T1000 (cell line): ENCODE measurements around the gene PPP1R7.
"Not testable (repeated sequence)": the region's sequence is repeated elsewhere in the genome, so short reads cannot be mapped to it uniquely, and the experiment has no call there.

ENCODE experiments used
- DNase-seq: peaks from one replicate; lab custom pipeline; 2025; ENCODE audit warnings: mixed read lengths; lab: John Stamatoyannopoulos, UW

Gene PPP1R7, protein sequence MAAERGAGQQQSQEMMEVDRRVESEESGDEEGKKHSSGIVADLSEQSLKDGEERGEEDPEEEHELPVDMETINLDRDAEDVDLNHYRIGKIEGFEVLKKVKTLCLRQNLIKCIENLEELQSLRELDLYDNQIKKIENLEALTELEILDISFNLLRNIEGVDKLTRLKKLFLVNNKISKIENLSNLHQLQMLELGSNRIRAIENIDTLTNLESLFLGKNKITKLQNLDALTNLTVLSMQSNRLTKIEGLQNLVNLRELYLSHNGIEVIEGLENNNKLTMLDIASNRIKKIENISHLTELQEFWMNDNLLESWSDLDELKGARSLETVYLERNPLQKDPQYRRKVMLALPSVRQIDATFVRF

DNA sequence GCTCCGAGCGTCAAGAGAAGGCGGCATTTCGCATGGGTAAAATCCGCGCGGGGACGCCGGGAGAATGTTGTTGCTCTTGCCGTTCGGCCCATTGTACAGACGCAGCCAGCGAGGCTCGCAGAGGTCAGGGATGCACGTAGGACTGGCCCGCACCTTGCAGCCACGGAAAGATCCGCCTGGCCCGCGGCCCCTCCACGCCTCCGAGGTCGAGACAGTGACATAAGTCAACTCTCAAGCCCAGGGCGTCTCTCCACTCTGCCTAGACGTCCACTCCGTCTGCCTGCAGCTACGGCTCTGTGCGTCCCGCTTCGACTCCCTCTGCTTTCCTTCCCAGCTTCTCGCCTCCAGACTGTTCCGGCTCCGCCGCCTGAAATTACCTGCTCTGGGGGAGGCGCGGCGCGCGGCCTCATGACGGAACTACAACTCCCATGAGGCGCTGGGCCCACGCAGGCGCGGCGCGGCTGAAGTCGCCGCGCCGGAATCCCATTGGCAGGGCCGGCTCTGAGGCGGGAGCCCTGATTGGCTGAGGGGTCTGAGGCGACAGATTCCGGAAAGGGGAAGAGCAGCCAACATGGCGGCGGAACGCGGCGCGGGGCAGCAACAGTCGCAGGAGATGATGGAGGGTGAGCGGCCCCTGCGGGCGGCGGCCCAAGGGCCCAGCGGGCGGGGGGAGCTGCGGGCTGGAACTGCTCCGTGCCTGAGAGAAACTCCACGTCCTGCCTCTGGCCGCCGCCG, at the start of gene PPP1R7:
TSS of gene PPP1R7 (plus strand) at position 543 of the 735 bp plus-strand sequence. CDS start at position 572, 29 bp downstream.
- DNase-seq = peak; percentile 88

DNA sequence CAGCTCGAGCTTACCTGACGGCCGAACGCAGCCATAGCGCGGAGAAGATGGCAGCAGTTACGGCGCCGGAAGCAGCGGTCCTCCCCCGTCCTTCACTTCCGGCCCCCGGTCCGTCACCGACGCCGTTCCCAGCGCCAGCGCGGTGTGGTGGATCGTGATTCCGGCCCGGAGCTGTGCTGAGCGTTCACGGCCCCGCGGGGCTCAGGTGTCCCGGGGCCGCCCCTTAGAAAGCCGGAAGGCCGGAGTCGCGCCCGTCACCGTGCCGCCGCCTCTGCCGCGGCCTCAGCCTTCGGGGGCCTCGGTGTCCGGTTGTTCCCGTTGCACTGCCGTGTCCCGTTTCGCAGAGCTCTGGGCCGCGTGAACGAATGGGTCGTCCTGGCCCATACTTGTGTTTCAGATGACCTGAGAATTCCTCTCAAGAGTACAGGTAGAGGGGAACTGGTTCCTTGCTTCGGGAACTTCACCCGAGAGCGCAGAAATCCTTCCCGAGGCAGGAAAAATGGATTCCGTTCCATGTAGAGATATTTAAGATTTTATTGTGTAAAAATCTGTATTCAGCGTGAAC, 47.9 kb upstream of the PPP1R7 start, which contains the start of gene MTERF4:
TSS of gene MTERF4 (minus strand) at position 49 of the 565 bp plus-strand sequence. CDS start at position 35, 14 bp downstream.
- peak; percentile 52 for DNase-seq

DNA sequence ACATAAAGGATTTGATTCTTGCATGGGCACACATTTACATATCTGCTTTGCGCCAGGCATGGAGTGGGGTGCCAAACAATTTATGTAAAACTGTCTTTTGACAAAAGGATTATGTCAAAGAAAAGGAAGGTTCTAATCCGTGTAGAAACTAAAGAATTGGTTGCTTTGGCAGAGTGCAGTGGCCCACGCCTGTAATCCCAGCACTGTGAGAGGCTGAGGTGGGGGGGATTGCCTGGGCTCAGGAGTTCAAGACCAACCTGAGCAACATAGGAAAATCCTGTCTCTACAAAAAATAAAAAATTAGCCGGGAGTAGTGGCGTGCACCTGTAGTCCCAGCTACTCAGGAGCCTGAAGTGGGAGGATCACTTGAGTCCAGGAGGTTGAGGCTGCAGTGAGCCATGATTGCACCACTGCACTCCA, 47.1 kb upstream of the PPP1R7 start:
- DNase-seq = no peak

DNA sequence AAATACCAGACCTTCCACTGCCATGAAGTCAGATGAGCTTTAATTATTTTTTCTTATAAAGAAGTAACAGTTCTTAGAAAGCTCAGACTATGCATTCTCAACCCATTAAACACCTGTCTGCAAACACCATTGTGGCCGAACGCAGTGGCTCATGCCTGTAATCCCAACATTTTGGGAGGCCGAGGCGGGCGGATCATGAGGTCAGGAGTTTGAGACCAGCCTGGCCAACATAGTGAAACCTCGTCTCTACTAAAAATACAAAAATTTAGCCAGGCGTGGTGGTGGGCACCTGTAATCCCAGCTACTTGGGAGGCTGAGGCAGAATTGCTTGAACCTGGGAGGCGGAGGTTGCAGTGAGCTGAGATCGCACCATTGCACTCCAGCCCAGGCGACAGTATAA, 45.7 kb upstream of the PPP1R7 start:
- not testable (repeated sequence) for DNase-seq

DNA sequence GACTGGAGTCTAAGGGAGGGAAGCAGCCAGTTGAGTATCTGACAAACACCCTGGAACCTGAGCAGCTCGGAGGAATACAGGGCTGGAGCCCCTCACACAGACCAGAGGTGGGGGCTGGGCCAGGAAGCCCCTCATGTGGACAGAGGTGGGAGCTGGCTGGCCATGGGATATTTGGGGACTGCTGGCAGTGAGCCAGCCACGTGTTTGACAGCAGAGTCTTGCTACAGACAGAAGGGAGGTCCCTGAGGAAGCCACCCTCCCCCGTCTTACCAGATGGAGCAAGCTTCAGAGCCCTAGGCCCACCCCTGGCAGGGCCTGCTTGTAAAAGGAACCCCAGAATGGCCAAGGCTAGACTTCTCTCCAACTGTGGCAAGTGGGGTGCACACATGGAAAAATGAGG, 44.6 kb upstream of the PPP1R7 start:
- no peak for DNase-seq

DNA sequence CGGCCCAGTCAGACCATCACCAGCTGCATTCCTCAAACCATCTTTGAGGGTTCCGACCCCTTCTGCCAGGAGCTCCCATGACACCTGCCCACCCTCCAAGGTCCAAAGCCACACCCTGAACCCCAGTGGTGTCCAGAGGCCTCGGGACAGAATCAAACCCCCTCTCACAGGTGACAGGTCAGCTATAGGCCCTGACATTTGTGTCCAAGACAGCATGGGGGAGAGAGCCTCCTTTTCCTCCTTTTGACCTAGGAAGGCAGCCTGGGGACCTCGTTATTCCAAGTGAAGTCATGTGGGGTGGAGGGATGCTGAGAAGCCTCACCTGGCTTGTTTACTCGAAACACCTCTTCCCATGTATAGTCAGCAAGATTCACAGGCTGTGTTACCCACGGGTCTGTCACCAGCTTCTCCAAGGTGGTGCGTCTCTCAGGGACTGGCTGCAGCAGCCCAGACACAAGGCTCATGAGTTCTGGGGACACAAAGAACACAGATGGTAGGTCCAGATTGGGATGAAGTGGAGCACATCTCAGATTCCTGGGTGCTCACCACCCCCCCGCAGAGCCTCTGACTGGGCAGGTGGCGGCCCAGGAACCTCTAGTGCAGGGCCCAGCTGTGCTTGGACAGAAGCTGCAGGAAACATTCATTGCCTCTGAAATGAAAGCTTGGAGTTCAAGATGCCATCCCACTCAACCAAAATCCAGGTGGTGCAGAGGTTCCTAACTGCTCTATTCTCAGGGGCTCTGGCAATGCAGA, 43.1 kb upstream of the PPP1R7 start:
- no peak for DNase-seq

DNA sequence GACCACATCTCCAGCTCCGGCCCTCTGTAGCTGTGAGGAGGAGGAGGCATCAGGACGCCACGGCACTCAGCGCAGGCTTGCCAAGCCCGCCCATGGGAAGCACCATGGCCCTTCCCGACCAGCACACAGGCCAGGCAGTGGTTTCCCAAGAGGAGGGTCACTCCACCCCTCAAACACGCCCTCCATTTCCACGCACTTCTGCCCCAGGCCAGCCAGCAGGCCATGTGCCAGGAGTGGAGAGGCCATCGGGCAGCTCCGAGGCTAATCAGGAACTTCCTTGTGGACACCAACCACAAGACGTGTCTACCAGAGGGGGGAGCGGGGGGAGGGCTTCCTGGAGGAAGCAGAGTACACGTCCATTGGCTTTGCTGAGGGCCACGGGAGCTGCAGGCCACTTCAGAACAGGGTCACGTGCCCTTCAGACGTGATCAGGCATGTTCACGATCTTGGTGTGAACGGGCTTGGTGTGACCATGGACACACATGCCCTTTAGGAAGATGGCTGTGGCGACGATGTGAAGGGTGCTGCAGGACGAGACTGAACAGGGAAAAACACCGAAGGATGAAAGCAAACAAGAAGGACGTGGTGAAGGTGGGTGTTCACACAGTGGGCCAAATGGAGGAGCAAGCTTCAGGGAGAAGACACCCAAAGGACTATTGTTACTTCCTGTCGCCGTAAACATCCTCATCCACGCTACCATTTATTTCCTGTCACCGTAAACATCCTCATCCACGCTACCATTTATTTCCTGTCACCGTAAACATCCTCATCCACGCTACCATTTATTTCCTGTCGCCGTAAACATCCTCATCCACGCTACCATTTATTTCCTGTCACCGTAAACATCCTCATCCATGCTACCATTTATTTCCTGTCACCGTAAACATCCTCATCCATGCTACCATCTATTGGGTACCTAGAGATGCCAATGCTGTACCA, 41.7 kb upstream of the PPP1R7 start:
- no peak for DNase-seq

DNA sequence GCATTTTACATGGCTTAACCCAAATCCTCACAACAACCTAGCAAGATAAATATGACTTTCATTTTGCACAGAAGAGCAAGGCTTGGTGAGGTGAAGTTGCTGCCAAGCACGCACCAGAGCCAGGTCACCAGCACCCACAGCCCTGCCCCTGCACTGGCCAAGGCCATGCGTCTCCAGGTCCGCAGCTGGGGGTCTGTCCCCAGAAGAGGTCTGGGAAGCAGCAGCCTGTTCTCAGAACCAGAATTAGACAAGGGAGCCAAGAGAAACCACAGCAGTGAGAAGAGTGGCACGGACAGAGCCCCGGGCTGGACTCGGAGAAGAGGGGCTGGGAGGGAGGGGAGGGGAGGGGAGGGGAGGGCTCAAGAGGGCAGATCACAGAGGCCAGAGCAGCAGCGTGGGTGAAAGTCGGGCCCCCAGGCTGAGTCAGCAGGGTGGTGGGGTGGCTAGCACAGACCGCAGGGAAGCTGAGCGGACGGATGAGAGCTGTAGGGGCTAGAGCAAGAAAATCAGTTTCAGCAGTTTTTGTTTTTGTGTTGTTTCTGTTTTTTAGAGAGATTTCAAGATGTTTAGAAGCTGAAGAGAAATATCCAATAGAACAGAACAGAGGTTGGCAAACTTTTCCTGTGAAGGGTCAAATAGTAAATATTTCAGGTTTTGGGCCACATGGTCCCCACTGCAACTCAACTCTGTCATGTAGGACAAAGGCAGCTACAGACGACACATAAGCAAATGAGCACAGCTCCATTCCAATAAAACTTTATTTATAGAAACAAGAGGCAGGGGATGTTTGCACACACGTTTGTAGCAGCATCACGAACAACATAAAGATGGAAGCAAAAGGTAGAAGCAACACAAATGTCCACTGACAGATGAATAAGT, 40.8 kb upstream of the PPP1R7 start:
- no peak for DNase-seq

DNA sequence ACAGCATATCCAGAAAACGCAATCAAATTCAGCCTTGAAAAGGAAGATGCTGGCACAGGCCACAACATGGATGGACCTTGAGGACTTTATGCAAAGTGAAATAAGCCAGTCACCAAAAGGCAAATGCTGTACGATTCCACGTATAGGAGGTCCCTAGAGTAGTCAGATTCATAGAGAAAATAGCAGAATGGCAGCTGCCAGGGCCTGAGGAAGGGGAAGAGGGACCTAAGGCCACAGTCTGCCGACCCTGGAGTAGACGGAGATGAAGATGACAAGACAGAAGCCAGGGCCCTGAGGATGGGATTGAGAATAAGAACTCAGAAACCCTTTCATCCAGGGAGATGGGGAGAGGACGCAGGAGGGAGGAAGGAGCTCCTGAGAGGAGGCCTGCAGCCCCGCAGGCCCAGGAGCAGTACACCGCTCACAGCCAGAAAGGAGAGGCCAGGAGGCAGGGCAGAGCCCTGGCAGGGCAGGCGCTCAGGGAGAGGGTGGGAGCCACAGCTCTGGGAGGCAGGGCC, 40.1 kb upstream of the PPP1R7 start:
- DNase-seq = no peak

DNA sequence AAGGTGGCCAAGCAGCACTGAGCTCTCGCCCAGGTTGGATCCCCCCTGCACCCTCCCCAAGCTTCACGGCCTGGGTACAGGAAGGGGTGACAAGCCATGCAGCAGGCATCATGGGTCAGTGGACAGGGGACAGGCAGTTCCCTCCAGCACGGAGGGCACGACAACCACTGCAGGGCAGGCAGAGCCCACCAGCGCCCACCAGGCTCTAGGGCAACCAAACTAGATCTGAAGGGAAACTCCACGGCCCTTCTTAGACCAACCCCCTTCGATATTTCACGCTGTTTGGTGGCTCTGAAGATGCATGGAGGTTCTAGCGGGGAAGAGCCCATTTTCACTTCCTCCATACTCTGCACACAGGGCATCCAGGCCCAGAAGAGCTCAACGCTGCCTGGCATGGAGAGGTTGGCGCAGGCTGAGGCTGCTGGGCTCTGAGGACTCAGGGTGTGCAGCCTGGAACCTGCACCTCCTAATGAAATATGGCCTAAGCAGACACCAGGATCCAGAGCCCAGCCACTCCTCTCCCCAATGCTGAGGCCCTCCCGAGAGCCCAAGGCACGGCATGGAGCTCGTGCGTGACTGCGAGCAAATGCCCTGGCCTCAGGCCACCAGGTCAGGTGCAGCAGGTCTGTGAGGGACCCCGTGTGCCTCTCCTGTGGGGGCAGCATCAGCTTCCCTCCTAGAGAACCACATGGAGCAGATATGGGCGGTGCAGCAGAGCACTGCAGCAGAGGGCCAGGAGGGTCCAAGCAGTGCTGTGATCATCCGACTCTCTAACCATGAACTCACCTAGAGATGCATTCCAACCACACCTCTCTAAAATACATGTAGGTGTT, 39.4 kb upstream of the PPP1R7 start:
- DNase-seq = no peak

DNA sequence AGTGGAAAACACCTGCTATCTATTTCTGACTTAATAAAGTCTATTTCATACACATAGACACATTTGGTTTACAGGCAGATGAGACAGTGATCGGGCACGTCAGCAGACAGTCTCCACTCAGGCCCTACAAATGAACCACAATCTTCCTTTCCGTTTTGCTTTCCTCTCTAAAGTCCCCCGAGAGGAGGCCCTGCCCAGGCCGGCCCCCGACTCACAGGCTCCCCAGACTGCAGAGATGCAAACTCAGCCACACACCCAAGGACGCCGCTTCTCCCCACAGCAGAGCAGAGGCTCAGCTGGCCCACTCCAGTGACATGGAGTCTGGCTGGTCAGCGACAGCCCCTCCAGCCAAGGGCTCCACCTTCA, 38.8 kb upstream of the PPP1R7 start:
- DNase-seq = no peak

DNA sequence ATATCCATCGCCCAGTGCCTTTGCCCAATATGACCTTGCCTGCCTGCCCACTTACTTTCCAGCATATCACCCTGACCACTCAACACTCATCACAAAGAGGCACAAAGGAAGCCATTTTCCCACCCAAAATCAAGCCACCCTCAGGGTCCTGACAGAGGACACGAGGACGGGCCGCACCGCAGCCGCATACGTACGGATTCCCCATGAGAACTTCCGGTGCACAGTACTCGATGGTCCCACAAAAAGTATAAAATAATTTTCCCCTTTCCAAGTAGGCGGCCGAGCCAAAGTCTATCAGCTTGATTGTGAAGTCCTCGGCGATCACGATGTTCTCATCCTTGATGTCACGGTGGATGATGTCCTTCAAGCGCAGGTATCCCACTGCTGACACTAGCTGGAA, 38.2 kb upstream of the PPP1R7 start:
- DNase-seq = no peak

DNA sequence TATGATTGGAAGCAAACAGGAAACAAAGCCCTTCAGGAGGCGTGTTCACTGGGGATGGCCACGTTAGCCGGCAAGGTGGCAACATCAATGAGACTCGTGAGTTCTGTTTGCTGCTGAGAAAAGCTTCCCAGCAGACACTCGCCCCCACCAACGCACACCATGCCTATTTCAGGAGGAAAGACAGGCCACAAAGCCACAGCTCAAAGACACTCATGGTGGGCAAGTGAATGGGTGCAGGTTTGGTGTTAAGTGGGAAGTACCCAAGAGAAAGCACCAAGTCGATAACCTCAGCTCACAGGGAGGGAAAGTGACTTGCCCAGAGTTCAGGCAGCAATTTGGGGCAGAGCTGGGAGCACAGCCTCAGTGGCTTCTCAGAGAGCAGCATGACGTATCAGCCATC, 37.7 kb upstream of the PPP1R7 start:
- DNase-seq = no peak

DNA sequence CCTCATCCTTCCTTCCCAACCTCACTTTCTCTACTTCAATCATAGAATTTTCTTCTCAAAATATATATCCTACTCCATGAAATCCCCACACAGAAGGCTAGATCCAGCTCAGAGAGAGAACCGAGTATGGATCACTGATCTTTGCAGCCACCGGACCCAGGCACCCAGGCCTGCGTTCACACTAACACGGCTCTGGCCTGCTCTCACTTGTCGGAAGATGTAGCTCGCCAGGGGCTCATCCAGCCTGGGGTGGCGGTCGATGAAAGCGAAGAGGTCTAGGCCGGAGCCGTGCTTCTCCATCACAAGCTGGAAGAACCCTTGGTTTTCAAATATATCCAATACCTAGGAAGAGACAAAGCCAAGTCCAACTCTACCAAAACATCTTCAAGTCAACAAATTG, 35.4 kb upstream of the PPP1R7 start:
- no peak for DNase-seq

DNA sequence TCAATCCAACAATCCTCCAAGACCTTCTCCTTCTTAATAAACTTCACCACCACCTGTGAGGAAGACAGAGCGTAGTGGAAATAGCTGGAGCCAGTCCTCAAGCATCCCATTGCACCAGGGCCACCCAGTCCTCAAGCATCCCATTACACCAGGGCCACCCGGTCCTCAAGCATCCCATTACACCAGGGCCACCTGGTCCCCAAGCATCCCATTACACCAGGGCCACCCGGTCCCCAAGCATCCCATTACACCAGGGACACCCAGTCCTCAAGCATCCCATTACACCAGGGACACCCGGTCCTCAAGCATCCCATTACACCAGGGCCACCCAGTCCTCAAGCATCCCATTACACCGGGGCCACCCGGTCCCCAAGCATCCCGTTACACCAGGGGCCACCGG, 34.9 kb upstream of the PPP1R7 start:
- no peak for DNase-seq

DNA sequence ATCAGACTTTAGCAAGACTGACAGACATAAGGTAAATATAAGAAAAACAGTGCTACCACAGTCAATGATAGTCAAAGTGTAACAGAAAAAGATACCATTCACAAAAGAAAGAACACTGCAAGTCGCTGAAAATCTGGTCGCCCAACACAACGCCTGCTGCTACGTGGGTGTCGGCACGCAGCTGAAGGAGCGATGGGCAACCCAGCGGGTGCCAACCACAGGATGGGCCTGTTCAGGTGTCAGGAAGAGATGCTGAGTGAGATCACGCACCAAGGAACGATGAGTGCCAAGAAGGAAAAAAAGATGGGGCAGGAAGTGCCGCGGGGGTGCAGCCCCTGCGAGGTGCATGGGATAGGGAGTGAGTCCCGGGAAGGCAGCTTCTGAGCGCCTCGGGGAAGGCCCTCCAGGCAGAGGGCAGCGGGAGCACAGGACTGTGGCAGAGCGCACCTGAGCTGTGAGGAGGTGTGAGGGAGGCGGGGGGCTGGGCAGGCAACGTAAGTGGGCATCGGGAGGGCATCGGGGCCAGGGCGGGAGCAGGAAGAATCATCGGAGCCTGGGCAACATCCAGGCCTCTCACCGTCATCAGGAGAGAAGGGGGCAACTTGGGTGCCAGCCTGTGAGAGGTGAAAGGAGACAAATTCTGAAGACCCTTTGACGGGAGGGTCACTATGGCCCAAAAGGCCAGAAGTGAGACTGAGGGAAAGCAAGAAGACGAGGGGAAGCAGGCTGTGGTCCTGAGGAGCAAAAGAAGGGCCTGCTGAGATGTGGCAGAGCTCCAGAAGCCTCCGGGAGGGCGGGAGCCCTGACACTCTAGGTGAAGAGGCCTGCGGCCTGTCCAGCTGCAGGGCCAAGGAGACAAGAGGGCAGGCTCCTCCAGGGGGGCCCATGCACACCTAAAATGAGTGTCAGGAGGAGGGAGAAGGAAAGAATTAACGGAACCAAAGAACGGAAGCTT, 33.4 kb upstream of the PPP1R7 start:
- no peak for DNase-seq

DNA sequence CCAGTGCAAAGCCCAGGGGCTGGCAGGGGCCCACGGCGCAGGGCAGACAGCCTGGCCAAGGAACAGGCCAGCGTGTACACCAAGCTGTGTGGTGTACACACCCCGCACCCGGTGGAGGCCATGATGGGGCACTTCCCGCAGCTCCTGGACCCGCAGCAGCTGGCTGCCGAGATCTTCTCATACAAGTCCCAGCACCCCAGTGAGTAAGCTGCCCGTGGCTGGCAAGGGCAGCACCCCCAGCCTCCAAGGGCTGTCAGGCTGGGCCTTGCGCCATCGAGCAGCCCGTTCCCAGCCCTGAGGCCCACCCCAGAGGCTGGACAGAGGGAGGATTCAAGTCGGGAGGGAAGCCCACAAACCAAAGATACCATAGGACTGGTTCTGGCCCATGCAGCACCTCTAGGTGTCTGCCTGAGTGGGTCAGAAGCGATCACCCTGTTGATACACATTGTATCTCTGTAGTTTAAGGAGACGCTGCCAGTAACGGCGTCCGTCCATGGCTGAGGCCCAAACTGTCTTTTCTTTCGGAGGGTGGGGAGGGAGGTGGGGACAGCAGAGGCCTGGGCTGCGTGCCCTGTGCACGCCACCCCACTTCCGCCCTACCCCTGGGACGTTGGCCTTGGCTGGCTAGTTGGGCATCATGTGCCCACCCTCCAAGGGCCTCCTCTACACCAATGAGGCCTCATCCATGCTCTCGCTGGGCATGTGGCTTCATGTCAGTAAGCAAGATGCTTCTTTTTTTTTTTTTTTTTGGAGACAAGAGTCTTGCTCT, 31.3 kb upstream of the PPP1R7 start:
- no peak for DNase-seq
